OCI-LY7 (cell line): Measurements from ENCODE around the gene SPR. TPM values are rescaled to one million over a fixed set of nuclear protein-coding genes. Genes with fewer than 3 reads are reported as not detected.

Experiments used
- BruUV-seq: library from RNA; stranded (reverse); fragments of 400-500 nt; replicated peaks from 2 replicates; lab custom pipeline; 2021; lab: Mats Ljungman, UMichigan
- CTCF ChIA-PET: fragments of 300-600 bp; sonication (Branson Sonifier 250); formaldehyde crosslinking; loops from one replicate; lab custom pipeline; 2022; ENCODE audit warnings: antibody characterized with exemption; ENCODE audit not compliant: unreplicated experiment; lab: Charles Lee
- POLR2A ChIA-PET: fragments of 300-600 bp; sonication (Branson Sonifier 250); formaldehyde crosslinking; loops from one replicate; lab custom pipeline; 2022; ENCODE audit warnings: antibody characterized with exemption; lab: Charles Lee
- DNase-seq: peaks from one replicate; pipeline ENCODE4 v3.0.0-alpha.2; 2015; ENCODE audit warnings: low spot score
- H2AFZ ChIP-seq: fragments of 200-600 bp; sonication (generic), shearing (Covaris generic); 2 replicates; pipeline ENCODE4 v1.6.1; 2014; ENCODE audit warnings: mild to moderate bottlenecking, antibody characterized with exemption, low read length, moderate library complexity
- H3K27ac ChIP-seq: fragments of 200-600 bp; sonication (generic); 2 replicates; pipeline ENCODE4 v1.5.1; 2014; ENCODE audit warnings: mixed run types, low read depth, mild to moderate bottlenecking, moderate library complexity, low read length, inconsistent platforms; ENCODE audit not compliant: poor library complexity, severe bottlenecking
- H3K36me3 ChIP-seq: fragments of 200-600 bp; sonication (generic); 2 replicates; pipeline ENCODE4 v1.6.1; 2014; ENCODE audit warnings: mild to moderate bottlenecking, antibody characterized with exemption, low read length, moderate library complexity, mixed read lengths; ENCODE audit not compliant: insufficient read depth
- H3K4me1 ChIP-seq: fragments of 200-600 bp; sonication (generic); 2 replicates; pipeline ENCODE4 v1.5.1; 2014; ENCODE audit warnings: mild to moderate bottlenecking, low read length; ENCODE audit not compliant: insufficient read depth, poor library complexity, severe bottlenecking
- H3K4me2 ChIP-seq: fragments of 200-600 bp; sonication (generic); 2 replicates; pipeline ENCODE4 v1.6.1; 2014; ENCODE audit warnings: mild to moderate bottlenecking, low read length
- H3K4me3 ChIP-seq: fragments of 200-600 bp; sonication (generic); 2 replicates; pipeline ENCODE4 v1.5.1; 2014; ENCODE audit warnings: mild to moderate bottlenecking, low read depth, low read length; ENCODE audit not compliant: poor library complexity, severe bottlenecking
- H3K79me2 ChIP-seq: fragments of 200-600 bp; sonication (generic); 2 replicates; pipeline ENCODE4 v1.6.1; 2016; ENCODE audit warnings: low read depth, mild to moderate bottlenecking, low read length, moderate library complexity, mixed read lengths; ENCODE audit not compliant: insufficient read depth
- H3K9me2 ChIP-seq: fragments of 200-600 bp; sonication (generic); 2 replicates; pipeline ENCODE4 v1.6.1; 2016; ENCODE audit warnings: mild to moderate bottlenecking, low read length, mixed read lengths; ENCODE audit not compliant: insufficient read depth
- H3K9me3 ChIP-seq: fragments of 200-600 bp; sonication (generic); 2 replicates; pipeline ENCODE4 v1.6.1; 2014; ENCODE audit warnings: mild to moderate bottlenecking, mixed run types, low read length, mixed read lengths
- H4K20me1 ChIP-seq: fragments of 200-600 bp; sonication (generic); 2 replicates; pipeline ENCODE4 v1.6.1; 2014; ENCODE audit warnings: mild to moderate bottlenecking, antibody characterized with exemption, low read length, moderate library complexity, mixed read lengths; ENCODE audit not compliant: insufficient read depth
- CTCF ChIP-seq: fragments of 200-600 bp; sonication (generic); conservative IDR thresholded peaks from 2 replicates; pipeline ENCODE4 v1.5.1; 2014; ENCODE audit warnings: mild to moderate bottlenecking, antibody characterized with exemption, low read length, moderate library complexity, mixed read lengths
- EZH2phosphoT487 ChIP-seq: fragments of 200-600 bp; sonication (generic); IDR thresholded peaks from 2 replicates; pipeline ENCODE4 v1.6.1; 2018; ENCODE audit warnings: low read depth, borderline replicate concordance, mild to moderate bottlenecking, mixed run types, antibody characterized with exemption, low read length, moderate library complexity, mixed read lengths
- intact Hi-C: fragments of 100-400 bp; cut with micrococcal nuclease; formaldehyde crosslinking; loops from one replicate; pipeline ENCODE4 v1.10.0; 2022; ENCODE audit not compliant: unreplicated experiment
- total RNA-seq, 2 experiments: library from RNA; depleted of rRNA in 1 of 2; stranded (reverse); fragments of >200 nt in 1 of 2; shearing (Covaris generic) in 1 of 2; gene quantifications; 2 replicates each; pipeline ENCODE4 v1.2.3, GENCODE V29; 2014 to 2022

Gene SPR
- total RNA-seq, 2 experiments from 2014 or later = not detected

GRCh38 chr2:72917877-72918553 lies 30.8 kb downstream of the SPR start:
- no peaks in the 10 kb centered on the region for H3K79me2 ChIP-seq
- TF ChIP-seq CTCF (no peak), EZH2phosphoT487 (no peak)
- intact Hi-C loops = no loop called here
- peak overlapping the region; percentile 50; the same call in 1 of the 2 replicates for H3K4me2 ChIP-seq
- H3K4me1 ChIP-seq = peaks cover 5% of the 10 kb centered on the region
- no peak overlapping the region for H3K27ac ChIP-seq
- BruUV-seq = no TSS peak
- peaks cover 4% of the 10 kb centered on the region; the same call in 1 of the 2 replicates for H4K20me1 ChIP-seq
- H2AFZ ChIP-seq = no peak overlapping the region
- DNase-seq = no peak
- no peaks in the 10 kb centered on the region for H3K36me3 ChIP-seq
- H3K9me3 ChIP-seq = no peaks in the 10 kb centered on the region
- H3K9me2 ChIP-seq = no peaks in the 10 kb centered on the region
- POLR2A ChIA-PET = no interaction called here
- CTCF ChIA-PET = no interaction called here
- H3K4me3 ChIP-seq = no peak overlapping the region

- no TSS peak for BruUV-seq
- H3K4me1 ChIP-seq = peaks cover 5% of the 10 kb centered on the region
- H3K27ac ChIP-seq = no peak overlapping the region
- no peaks in the 10 kb centered on the region for H3K9me2 ChIP-seq
- no peaks in the 10 kb centered on the region for H3K36me3 ChIP-seq
- TF ChIP-seq EZH2phosphoT487 (no peak; the same call in 1 of the 2 replicates), CTCF (no peak)
- intact Hi-C loops = no loop called here
- DNase-seq = no peak
- H3K9me3 ChIP-seq = no peaks in the 10 kb centered on the region
- no peak overlapping the region for H3K4me3 ChIP-seq
- ChIA-PET CTCF (no interaction called here), POLR2A (no interaction called here)
- no peak overlapping the region for H3K4me2 ChIP-seq
- no peak overlapping the region for H2AFZ ChIP-seq
- H3K79me2 ChIP-seq = no peaks in the 10 kb centered on the region
- peaks cover 4% of the 10 kb centered on the region; the same call in 1 of the 2 replicates for H4K20me1 ChIP-seq
Measured at GRCh38 chr2:72919414-72920317, 32.5 kb downstream of the SPR start.
